Natural killer cell (primary cell): ENCODE measurements around the gene EIPR1. TPM values are rescaled to one million over a fixed set of nuclear protein-coding genes. Genes with fewer than 3 reads are reported as not detected.

Experiments
- ATAC-seq, 3 donors: fragments of 150-1000 bp in 2 of 3; fragments of 200-7000 bp in 1 of 3; cut with Tn5 transposase; 1 replicate in 1 of 3; 2 replicates in 2 of 3; pipeline ENCODE4 v1.10.0; 2021; ENCODE audit warnings: mild to moderate bottlenecking in 2 of 3, moderate library complexity in 2 of 3
- DNase-seq, 2 donors: peaks; one replicate each; pipeline versions ENCODE4 v3.0.0 to v3.0.0-alpha.2; 2013 to 2021; ENCODE audit warnings: mixed read lengths in 1 of 2
- H3K27ac ChIP-seq: one replicate; pipeline ENCODE4 v1.5.1; 2013; ENCODE audit warnings: mild to moderate bottlenecking, low read length
- H3K27me3 ChIP-seq: one replicate; pipeline ENCODE4 v1.6.1; 2013; ENCODE audit warnings: low read length; ENCODE audit not compliant: control insufficient read depth, insufficient read depth
- H3K36me3 ChIP-seq: one replicate; pipeline ENCODE4 v1.6.1; 2013; ENCODE audit warnings: low read length; ENCODE audit not compliant: control insufficient read depth, insufficient read depth
- H3K4me1 ChIP-seq: one replicate; pipeline ENCODE4 v1.6.1; 2013; ENCODE audit warnings: low read length; ENCODE audit not compliant: control insufficient read depth, insufficient read depth
- H3K4me3 ChIP-seq: one replicate; pipeline ENCODE4 v1.5.1; 2013; ENCODE audit warnings: low read length
- H3K9me3 ChIP-seq: one replicate; pipeline ENCODE4 v1.6.1; 2013; ENCODE audit warnings: low read length; ENCODE audit not compliant: control insufficient read depth, insufficient read depth
- H3K27ac Mint-ChIP-seq, 2 donors: one replicate each; pipeline ENCODE4 v1.8.0; 2022; ENCODE audit warnings: mild to moderate bottlenecking in 2 of 2, mixed read lengths in 2 of 2, moderate library complexity in 1 of 2
- H3K27me3 Mint-ChIP-seq, 2 donors: one replicate each; pipeline ENCODE4 v1.8.0; 2022; ENCODE audit warnings: low read depth in 2 of 2, mixed read lengths in 2 of 2
- H3K36me3 Mint-ChIP-seq: one replicate; pipeline ENCODE4 v1.8.0; 2022; ENCODE audit warnings: mixed read lengths
- H3K4me1 Mint-ChIP-seq, 2 donors: one replicate each; pipeline ENCODE4 v1.8.0; 2022; ENCODE audit warnings: mixed read lengths in 2 of 2
- H3K4me3 Mint-ChIP-seq: one replicate; pipeline ENCODE4 v1.8.0; 2022; ENCODE audit warnings: mild to moderate bottlenecking, moderate library complexity, mixed read lengths
- H3K9me3 Mint-ChIP-seq, 2 donors: one replicate each; pipeline ENCODE4 v1.8.0; 2022; ENCODE audit warnings: mixed read lengths in 2 of 2
- WGBS: methylation state at CpG from one replicate; pipeline ENCODE4 v1.1.7; 2013; ENCODE audit warnings: missing lambda C conversion rate; ENCODE audit not compliant: insufficient coverage; 5-methylcytosine and 5-hydroxymethylcytosine counted together
- intact Hi-C: fragments of 100-400 bp; cut with micrococcal nuclease; formaldehyde crosslinking; loops from one replicate; pipeline ENCODE4 v1.14.2; 2022
- total RNA-seq, 4 donors: library from RNA; stranded (reverse); fragments of 120-200 nt in 1 of 4; gene quantifications; one replicate each; pipeline versions ENCODE4 v1.2.3 to v1.2.4, GENCODE V29; 2013 to 2022
- TF ChIP-seq, protein P1 (sequence below): fragments of 200-600 bp; IDR thresholded peaks from one replicate; pipeline ENCODE4 v1.8.0; 2022; ENCODE audit warnings: antibody characterized with exemption

The EIPR1 gene
- total RNA-seq, 3 donors from 2014 or later (not counting 1 experiment from before 2014, with no cell fraction given) = 26.8 to 28.8 (median 27.9) TPM

DNA sequence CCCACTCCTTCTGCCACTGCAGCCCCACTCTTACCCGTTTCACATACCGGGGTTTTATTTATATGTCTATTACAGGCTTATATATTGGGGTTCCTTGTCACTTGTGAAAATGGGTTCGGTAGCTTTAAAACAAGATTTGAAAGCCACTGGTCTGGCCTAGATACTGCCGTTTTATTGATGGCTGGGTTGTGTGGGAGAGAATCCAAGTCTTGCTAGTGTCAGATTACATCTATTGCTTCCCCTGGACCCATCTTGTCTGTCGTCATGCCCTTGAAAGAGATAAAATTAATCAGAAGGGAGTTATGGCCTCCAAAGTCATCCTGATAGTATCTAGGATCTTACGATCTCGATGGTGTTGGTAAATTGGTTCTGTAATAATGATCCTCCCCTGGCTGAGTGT is 79.4 kb downstream of the EIPR1 start:
- Histone ChIP-seq H3K9me3 (no peaks in the 10 kb centered on the region), H3K27ac (no peak overlapping the region), H3K4me1 (peaks cover 3% of the 10 kb centered on the region), H3K36me3 (no peaks in the 10 kb centered on the region), H3K27me3 (no peaks in the 10 kb centered on the region), H3K4me3 (no peak overlapping the region)
- Mint-ChIP-seq H3K4me3 (no peak overlapping the region), H3K36me3 (no peaks in the 10 kb centered on the region), H3K4me1 (peaks cover 4 to 17% of the 10 kb centered on the region in 2 donors), H3K27me3 (no peaks in the 10 kb centered on the region), H3K27ac (no peak overlapping the region), H3K9me3 (no peaks in the 10 kb centered on the region)
- ATAC-seq (no peak), DNase-seq (no peak)
- intact Hi-C loops = no loop called here
- 98% methylated on average over 7 of the region's 7 CpGs for WGBS
- TF ChIP-seq, protein P1, sequence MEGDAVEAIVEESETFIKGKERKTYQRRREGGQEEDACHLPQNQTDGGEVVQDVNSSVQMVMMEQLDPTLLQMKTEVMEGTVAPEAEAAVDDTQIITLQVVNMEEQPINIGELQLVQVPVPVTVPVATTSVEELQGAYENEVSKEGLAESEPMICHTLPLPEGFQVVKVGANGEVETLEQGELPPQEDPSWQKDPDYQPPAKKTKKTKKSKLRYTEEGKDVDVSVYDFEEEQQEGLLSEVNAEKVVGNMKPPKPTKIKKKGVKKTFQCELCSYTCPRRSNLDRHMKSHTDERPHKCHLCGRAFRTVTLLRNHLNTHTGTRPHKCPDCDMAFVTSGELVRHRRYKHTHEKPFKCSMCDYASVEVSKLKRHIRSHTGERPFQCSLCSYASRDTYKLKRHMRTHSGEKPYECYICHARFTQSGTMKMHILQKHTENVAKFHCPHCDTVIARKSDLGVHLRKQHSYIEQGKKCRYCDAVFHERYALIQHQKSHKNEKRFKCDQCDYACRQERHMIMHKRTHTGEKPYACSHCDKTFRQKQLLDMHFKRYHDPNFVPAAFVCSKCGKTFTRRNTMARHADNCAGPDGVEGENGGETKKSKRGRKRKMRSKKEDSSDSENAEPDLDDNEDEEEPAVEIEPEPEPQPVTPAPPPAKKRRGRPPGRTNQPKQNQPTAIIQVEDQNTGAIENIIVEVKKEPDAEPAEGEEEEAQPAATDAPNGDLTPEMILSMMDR = no peak

GRCh38 chr2:3297523-3297922 is 80.1 kb downstream of the EIPR1 start:
- no peaks in the 10 kb centered on the region for H3K4me1 ChIP-seq
- H3K27ac ChIP-seq = no peak overlapping the region
- H3K9me3 ChIP-seq = no peaks in the 10 kb centered on the region
- H3K36me3 ChIP-seq = no peaks in the 10 kb centered on the region
- no peak overlapping the region for H3K4me3 ChIP-seq
- no peaks in the 10 kb centered on the region for H3K9me3 Mint-ChIP-seq
- WGBS = 93% methylated on average over 6 of the region's 6 CpGs
- H3K4me3 Mint-ChIP-seq = no peak overlapping the region
- no peaks in the 10 kb centered on the region for H3K36me3 Mint-ChIP-seq
- ATAC-seq (no peak), DNase-seq (no peak)
- TF ChIP-seq, protein P1 = no peak
- no peaks in the 10 kb centered on the region for H3K27me3 ChIP-seq
- no peak overlapping the region for H3K27ac Mint-ChIP-seq
- intact Hi-C loops = no loop called here
- peaks cover 5 to 17% of the 10 kb centered on the region in 2 donors for H3K4me1 Mint-ChIP-seq
- H3K27me3 Mint-ChIP-seq = no peaks in the 10 kb centered on the region

DNA sequence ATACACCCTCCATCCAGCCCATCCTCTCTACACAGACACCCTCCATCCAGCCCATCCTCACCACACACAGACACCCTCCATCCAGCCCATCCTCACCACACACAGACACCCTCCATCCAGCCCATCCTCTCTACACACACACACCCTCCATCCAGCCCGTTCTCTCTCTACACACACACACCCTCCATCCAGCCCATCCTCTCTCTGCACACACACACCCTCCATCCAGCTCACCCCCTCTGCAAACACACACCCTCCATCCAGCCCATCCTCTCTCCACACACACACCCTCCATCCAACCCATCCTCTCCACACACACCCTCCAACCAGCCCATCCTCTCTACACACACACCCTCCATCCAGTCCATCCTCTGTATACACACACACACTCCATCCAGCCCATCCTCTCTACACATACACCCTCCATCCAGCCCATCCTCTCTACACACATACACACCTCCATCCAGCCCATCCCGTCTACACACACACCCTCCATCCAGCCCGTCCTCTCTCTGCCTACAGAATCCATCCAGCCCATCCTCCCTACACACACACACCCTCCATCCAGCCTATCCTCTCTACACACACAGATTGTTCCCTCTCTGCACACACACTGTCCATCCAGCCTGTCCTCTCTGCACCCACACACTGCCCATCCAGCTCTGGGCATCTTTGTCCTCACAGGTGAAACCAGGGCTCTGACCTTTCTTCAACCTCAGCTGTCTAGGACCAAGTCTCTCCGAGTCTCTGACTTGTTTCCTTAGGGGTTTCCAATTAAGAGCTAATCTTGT is 81.2 kb downstream of the EIPR1 start:
- ATAC-seq (no peak), DNase-seq (no peak)
- intact Hi-C loops = no loop called here
- peaks cover 10 to 23% of the 10 kb centered on the region in 2 donors for H3K4me1 Mint-ChIP-seq
- Histone ChIP-seq H3K27ac (no peak overlapping the region), H3K9me3 (no peaks in the 10 kb centered on the region), H3K27me3 (no peaks in the 10 kb centered on the region), H3K36me3 (no peaks in the 10 kb centered on the region), H3K4me3 (no peak overlapping the region), H3K4me1 (no peaks in the 10 kb centered on the region)
- TF ChIP-seq, protein P1 = no peak
- WGBS = 97% methylated on average over 4 of the region's 4 CpGs
- no peak overlapping the region for H3K27ac Mint-ChIP-seq
- H3K4me3 Mint-ChIP-seq = no peak overlapping the region
- no peaks in the 10 kb centered on the region for H3K27me3 Mint-ChIP-seq
- no peaks in the 10 kb centered on the region for H3K9me3 Mint-ChIP-seq
- H3K36me3 Mint-ChIP-seq = no peaks in the 10 kb centered on the region

DNA sequence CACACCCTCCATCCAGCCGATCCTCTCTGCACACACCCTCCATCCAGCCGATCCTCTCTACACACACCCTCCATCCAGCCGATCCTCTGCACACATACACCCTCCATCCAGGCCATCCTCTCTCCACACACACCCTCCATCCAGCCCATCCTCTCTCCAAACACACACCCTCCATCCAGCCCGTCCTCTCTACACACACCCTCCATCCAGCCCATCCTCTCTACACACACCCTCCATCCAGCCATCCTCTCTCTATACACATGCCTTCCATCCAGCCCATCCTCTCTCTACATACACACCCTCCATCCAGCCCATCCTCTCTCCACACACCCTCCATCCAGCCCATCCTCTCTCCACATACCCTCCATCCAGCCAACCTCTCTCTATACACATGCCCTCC is 83.1 kb downstream of the EIPR1 start:
- Histone ChIP-seq H3K27me3 (no peaks in the 10 kb centered on the region), H3K36me3 (no peaks in the 10 kb centered on the region), H3K9me3 (no peaks in the 10 kb centered on the region), H3K4me3 (no peak overlapping the region), H3K27ac (no peak overlapping the region), H3K4me1 (no peaks in the 10 kb centered on the region)
- H3K9me3 Mint-ChIP-seq = no peaks in the 10 kb centered on the region
- H3K27ac Mint-ChIP-seq = no peak overlapping the region
- H3K4me1 Mint-ChIP-seq = peaks cover 17 to 25% of the 10 kb centered on the region in 2 donors
- H3K27me3 Mint-ChIP-seq = no peaks in the 10 kb centered on the region
- no peak for ATAC-seq
- no peak overlapping the region for H3K4me3 Mint-ChIP-seq
- no peak for DNase-seq
- intact Hi-C loops = no loop called here
- TF ChIP-seq, protein P1 = no peak
- 91% methylated on average over 4 of the region's 4 CpGs for WGBS
- no peaks in the 10 kb centered on the region for H3K36me3 Mint-ChIP-seq
